ENCODE results near the gene IFT81.
"Not testable (repeated sequence)": the region's sequence is repeated elsewhere in the genome, so short reads cannot be mapped to it uniquely, and the experiment has no call there.

IFT81 gene

DNA sequence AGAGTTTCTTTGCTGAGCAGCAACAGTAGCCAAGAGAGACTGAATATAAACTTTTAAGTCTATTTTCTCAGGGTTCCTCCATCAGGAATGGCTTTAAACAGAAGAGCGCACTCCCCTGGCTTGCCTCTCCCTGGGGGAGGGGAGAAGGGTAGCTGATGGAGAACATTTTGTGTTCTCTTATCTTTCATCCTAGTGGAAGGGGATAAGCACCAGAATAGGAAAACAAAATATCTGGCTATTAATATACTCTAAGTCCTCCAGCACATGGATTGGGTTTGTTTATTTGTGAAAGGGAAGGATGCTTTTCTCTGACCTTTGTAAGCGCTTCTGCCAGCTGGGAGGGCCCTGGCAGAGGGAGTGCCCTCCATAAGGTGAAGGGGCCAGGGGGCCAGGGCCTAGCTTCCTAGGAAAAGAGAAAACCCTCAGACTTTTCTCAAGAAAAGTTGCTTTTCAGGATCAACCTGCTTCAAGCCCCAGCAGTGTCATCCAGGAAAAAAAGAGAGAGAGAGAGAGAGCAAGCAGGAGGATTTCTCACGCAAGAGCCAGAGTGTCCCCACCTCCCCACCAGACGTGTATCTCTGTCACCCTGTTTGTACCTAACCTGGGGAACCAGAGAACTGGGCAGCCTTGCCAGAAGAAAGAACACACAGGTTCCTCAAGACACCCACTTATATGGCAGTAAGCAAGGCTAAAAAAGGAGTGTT lies 122.6 kb downstream of the IFT81 start:
- DNase-seq (ENCODE audit: low read depth in 2 of 2) = no peak

DNA sequence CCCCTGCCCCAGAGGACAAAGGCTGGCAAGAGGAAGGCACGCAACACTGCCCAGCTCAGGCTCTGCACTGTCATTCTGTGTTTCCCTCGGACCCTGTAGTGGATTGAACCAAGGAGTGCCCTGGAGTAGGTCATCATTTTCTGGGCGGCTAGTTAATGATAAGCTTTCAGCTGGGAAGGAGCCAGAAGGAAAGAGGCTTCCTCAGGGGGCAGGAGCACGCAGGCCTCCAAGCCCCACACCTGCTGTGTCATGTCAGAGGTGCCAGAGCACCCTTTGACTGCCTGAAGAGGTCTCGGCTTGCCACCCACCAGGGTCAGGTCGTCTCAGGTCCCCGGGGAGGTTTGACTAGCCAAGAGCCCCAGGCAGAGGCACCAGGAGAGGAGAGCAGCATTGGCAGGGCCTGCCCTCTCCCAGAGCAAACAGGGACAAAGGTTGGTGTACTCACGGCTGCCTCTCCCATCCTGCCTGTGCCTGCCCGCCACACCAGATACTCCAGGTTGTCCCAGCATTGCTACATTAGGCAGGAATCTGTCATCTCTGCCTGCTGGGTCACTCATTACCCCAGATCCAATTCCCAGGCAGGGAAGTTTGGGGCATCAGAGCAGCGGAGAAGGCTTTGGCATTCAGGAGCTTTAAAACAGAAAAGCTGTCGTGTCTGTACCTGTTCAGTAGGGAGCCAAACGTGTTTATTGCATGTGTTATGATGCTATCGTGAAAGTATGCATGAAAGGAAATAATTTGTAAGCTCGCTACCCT lies 123.4 kb downstream of the IFT81 start:
- DNase-seq (ENCODE audit: low read depth in 2 of 2) = no peak

DNA sequence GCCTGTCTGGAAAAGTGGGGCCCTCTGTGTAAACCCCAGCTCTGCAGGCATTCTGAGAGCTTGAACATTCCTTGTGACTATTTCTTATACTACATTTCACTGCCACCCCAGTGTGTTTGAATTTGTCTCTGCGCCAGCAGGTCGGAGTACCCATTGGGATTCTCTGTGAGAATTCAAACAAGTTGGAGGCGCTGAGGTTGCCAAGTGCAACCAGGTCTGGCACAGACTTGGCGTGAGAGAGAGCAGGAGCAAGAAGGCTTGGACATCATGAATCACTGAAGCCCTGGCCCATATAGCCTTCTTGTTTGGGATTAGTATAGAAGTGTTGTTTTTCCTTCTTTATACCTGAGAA lies 123.9 kb downstream of the IFT81 start:
- DNase-seq (ENCODE audit: low read depth in 2 of 2) = no peak

DNA sequence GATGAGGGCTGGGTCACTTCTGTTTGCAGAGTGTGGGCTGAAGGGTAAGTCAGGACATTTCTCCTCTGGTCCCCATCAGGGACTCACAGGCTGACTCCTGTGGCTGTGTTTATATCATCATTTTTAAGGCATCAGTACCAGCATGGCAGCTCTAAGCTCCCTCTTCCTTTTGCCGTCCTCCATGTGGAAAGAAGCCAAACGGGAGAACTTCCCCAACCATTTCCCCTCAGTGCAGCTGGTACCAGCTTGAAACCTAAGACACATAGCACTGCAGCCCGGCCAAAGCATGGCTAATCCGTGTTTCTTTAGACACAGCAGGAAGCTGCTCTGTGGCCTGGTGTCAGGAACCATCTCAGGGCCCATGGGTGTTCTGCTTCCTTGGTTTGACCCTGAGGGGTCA lies 124.9 kb downstream of the IFT81 start:
- DNase-seq (ENCODE audit: low read depth in 2 of 2) = no peak

DNA sequence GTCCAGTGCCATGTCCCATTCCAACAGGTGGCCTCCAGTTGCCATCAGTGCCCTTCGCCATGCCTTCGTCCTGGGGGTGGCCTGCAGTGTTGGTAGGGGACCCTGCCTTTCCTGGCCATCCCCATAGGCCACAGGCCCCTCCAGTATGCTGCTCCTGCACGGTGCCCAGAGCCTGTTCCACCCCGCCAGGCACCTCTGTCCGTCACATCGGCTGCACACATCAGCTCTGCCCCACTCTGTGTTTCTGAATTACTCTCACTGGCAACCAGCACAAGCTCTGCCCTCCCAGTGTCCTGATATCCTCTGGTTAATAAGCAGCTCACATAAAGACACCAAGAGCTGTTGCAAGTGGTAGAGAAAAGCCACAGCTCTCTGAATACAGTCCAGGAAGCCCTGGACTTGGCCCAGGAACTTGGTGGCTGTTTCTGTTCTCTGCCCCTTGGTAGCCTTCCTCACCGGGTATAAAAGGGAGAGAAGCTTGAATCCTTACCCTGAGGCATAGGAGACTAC lies 125.6 kb downstream of the IFT81 start:
- DNase-seq (ENCODE audit: low read depth in 2 of 2) = no peak

DNA sequence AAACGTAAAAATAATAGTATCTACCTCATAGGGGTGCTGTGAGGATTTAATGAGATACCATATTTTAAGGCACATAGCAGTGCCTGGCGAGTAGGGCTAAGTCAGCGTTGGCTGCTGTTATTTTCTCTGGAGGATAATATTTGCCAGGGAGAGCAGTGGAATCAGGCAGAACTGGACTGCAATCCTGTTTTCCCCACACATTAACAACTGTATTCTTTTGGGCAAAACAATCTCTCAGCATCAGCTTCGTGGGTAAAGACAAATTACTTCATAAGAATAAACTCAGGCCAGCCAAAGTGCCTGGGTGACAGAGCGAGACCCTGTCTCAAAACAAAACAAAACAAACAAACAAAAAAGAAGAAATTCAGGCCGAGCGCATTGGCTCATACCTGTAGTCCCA lies 127.2 kb downstream of the IFT81 start:
- no peak for DNase-seq (ENCODE audit: low read depth in 2 of 2)

DNA sequence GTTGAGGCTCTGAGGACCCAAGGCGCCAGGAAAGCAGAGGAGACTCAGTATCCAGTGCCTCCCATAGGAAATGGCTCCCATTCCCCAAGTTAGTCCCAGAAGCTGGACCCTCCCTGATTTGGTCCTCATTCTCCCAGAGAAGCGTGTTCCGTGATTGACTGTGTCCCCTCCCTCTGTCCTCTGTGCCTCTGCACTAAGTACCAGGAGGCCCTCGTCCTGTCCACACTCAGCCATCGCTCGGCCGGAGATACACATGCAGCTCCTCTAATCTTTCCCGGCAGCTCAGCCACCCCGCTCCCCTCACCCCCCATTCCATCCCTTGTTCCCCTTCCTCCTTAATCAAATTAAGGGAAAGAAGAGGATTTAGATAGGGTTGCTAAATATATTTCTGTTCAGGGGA lies 128.6 kb downstream of the IFT81 start:
- no peak for DNase-seq (ENCODE audit: low read depth in 2 of 2)

DNA sequence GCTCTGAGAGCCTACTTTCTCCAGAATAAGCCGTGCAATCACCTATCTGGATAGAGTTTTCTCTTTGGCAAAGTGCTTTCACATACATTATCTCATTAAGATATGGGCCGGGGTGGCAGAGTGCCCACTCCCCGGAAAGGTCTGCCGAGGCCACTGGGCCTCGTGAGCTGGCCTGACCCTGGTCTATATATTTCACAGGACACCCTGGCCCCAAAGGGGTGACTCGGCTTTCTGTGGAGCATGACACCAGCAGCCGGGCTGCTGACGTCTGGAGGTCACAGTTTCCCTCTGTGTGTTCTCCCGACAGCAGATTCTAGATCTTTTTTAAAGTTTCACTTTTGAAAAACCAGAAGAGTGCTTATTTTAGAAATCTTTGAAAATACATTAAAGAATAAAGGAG lies 129.0 kb downstream of the IFT81 start:
- DNase-seq (ENCODE audit: low read depth in 2 of 2) = no peak

DNA sequence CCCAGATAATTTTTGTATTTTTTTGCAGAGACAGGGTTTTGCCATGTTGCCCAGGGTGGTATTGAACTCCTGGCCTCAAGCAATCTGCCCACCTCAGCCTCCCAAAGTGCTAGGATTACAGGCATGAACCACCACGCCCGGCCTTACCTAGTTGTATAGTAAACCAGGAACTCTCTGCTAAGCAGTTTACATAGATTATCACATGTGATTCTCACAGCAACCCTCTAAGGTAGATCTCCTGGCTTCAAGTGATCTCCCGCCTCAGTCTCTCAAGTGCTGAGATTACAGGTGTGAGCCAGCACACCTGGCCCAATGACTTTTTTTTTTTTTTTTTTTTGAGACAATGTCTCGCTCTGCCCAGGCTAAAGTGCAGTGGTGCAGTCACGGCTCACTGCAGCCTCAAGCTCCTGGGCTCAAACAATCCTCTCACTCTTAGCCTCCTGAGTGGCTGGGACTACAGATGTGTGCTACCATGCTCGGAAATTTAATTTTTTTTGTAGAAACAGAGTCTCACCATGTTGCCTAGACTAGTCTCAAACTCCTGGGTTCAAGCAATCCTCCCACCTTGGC lies 130.9 kb downstream of the IFT81 start:
- DNase-seq (ENCODE audit: low read depth in 2 of 2) = no peak

DNA sequence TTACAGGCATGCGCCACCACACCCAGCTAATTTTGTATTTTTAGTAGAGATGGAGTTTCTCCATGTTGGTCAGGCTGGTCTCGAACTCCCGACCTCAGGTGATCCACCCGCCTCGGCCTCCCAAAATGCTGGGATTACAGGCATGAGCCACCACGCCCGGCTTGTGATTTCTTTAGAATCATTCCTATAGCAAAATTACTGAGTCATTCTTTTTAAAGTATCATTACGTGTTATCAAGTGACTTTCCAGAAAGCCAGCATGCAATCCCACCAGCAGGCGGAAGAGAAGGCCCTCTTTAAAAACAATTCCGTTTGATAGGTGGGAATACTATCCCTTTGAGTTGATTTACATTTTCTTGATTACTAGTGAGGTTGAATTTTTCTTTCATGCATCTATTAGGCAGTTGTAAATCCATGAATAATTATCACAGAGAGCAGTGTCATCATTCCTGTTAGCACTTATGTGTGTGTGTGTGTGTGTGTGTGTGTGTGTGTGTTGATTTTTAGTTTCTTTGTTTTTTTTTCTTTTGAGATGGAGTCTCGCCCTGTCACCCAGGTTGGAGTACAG lies 131.8 kb downstream of the IFT81 start:
- not testable (repeated sequence) for DNase-seq (ENCODE audit: low read depth in 2 of 2)

DNA sequence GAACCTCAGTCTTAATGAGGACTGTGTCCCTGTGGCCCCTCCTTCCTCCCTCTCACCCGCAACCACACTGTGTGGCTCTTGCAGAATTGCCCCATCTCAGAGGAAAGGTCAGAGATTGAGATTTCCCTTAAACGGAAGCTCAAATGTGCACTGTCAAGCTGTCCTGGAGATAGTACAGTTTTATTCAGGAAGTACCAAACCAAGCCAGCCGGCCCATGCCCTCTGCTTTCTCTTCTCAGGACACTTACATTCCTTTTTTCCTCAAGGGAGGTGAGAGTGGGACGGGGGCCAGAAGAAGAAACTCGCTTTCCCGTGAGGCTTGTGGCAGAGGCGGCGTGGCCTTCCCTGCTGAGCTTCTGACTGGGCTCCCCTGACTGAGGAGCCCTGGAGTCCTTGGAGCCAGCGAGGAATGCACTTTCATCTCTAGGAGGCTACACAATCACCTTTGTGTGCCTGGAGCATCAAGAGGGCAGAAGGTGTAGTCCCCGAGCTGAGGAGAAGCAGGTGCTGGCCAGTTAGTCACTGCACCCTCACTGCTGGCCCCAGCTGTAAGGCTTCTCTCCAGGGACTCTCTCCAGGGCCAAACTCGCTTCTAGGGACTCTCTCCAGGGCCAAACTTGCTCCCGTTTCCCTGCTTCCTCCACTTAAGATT lies 132.7 kb downstream of the IFT81 start:
- no peak for DNase-seq (ENCODE audit: low read depth in 2 of 2)

DNA sequence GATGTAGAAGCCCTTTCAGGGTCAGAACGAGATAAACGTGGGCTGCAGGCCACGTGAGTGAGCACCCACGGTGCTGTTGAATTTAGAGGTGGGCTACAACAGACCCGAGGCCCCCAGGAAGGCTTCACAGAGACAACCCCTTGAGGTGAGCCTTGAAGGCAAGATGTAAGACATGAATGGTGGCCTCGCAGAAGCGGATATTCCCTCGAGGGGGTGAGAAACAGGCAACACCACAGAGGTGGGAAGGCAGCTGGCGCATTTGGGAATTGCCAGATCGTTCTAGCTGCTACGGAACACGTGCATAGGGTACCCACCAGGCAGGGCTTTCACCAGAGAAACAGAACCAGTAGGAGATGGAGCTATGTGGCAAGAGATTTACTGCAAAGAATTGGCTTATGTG lies 134.3 kb downstream of the IFT81 start:
- DNase-seq (ENCODE audit: low read depth in 2 of 2) = no peak

DNA sequence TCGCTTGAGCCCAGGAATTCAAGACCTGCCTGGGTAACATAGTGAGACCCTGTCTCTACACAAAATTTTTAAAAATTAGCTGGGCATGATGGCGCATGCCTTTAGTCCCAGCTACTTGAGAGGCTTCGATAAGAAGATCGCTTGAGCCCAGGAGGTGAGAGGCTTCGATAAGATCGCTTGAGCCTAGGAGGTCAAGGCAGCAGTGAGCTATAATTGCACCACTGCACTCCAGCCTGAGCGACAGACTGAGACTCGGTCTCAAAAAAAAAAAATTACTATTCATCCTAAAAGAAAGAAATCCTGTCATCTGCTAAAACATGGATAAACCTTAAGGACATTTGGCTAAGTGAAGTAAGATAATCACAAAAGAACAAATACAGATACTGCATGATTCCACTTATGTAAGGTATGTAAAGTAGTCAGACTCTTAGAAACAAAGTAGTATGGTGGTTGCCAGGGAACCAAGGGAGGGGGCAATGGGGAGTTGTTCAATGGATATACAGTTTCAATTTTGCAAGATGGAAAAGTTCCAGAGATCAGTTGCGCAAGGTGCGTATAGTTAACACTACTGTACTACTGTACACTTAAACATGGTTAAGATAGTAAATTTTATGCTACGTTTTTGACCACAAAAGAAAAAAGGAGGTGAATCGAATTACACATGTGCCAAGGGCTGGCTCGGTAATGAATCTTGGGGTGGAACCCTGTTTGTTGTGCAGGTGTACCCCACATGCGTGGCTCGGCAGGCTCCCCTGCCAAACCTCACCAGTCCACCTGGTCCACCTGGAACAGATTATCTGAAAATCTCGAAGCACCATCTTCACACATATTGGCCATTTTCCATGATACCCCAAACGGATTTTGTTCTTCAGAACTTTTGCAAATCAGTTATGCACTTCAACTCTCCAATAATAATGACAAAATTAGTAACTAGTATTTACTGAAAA lies 138.6 kb downstream of the IFT81 start:
- DNase-seq (ENCODE audit: low read depth in 2 of 2) = peak; percentile 73 to 78

DNA sequence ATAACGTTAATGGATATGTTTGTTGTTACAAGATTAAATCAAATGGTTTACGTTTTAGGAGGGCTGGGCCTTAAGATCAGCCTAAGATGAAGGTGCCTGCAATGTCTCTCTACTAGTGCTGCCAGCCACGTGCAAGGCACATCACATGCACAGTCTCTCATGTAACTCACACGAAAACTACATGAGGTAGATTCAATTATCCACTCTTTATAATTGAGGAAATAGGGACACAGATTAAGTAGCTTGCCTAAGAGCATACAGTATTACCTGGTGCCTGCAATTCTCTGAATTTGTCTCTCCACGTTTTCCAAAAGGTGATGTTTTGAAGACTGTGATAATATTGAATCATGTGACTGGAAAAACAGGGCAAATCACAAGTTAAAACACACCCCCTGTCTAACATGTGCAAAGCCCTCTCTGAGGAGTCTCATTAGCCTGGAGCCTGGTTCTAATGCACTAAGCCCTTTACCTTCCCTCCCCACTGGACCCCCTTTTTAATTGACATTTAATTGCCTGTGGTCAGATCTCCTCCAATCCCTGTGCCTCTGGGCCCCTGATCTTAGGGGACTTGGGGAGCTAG lies 142.3 kb downstream of the IFT81 start:
- DNase-seq (ENCODE audit: low read depth in 2 of 2) = no peak

DNA sequence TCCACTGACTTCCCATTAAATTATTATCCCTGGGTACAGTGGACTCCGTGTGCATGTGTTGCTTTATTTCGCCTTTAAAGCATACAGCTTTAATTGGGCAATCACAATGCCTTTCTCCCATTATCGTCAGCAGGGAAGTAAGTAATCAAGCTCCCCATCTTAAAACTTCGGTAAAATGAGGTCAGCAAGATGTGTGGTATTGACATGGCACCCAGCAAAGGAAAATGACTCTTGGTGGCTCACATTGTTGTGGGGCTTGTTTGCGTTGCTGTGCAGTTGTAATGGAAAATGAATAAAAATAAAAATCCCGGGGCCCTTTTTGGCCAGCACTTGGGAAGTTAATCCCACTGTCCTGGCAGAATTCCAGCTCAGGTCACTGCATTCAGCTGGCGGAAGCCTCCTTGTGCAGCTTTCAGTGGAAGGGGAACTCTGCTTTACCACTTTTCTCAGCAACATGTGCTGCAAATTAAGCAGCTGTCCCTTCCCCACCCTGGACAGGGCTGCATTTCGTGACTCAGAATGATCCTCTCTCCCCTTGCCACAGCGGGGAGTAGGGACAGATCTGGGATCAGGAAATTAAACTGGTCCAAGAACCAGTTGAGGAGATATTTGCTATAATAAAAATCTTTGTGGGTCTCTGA lies 142.9 kb downstream of the IFT81 start:
- peak; percentile 63 to 68 for DNase-seq (ENCODE audit: low read depth in 2 of 2)
